Measurements from ENCODE around the gene LYRM1. TPM values are rescaled to one million over a fixed set of nuclear protein-coding genes. Genes with fewer than 3 reads are reported as not detected.

The LYRM1 gene
- 27.1 to 37.2 TPM (median 29.5 TPM) in 5 replicates for total RNA-seq (2022; extraction: Qiagen RNA extraction)

GRCh38 chr16:20900299-20901067 is at the start of gene LYRM1, which contains the start of gene DCUN1D3:
TSS of gene LYRM1 (plus strand) at chr16:20900771. CDS start at chr16:20915556, 14,785 bp downstream.
TSS of gene DCUN1D3 (minus strand) at chr16:20900358. CDS start at chr16:20862538, 37,820 bp downstream.

Other genes starting within 250 kb of the LYRM1 start
- not detected in 5 replicates for gene ACSM1, start 203.1 kb upstream of the LYRM1 start, total RNA-seq (2022; extraction: Qiagen RNA extraction)
- gene THUMPD1, start 159.0 kb upstream of the LYRM1 start, total RNA-seq (2022; extraction: Qiagen RNA extraction): 20.5 to 27.1 TPM (median 22.2 TPM) in 5 replicates
- 3.3 to 5.5 TPM (median 3.5 TPM) in 5 replicates for gene ACSM3, start 136.8 kb upstream of the LYRM1 start, total RNA-seq (2022; extraction: Qiagen RNA extraction)
- gene ERI2, start 94.3 kb upstream of the LYRM1 start, total RNA-seq (2022; extraction: Qiagen RNA extraction): 11.0 to 19.9 TPM (median 14.2 TPM) in 5 replicates
- 3.7 to 4.7 TPM (median 4.0 TPM) in 5 replicates for gene REXO5, start 94.2 kb upstream of the LYRM1 start, total RNA-seq (2022; extraction: Qiagen RNA extraction)
- gene DCUN1D3, start 413 bp upstream of the LYRM1 start, total RNA-seq (2022; extraction: Qiagen RNA extraction): 4.3 to 5.5 TPM (median 4.6 TPM) in 5 replicates